Neuronal stem cell (in vitro differentiated cells): Measurements from ENCODE around the gene HS3ST3A1.

Experiments used
- DNase-seq: peaks from one replicate; pipeline ENCODE4 v3.0.0-alpha.2; 2013; ENCODE audit warnings: low spot score
- H2AFZ ChIP-seq: one replicate; pipeline ENCODE4 v1.6.1; 2013; ENCODE audit warnings: mild to moderate bottlenecking, low read length, inconsistent platforms
- H2AK5ac ChIP-seq: 2 replicates; pipeline ENCODE4 v1.6.1; 2013; ENCODE audit warnings: low read depth, mild to moderate bottlenecking, inconsistent platforms, low read length, moderate library complexity, mixed read lengths
- H2BK120ac ChIP-seq: 2 replicates; pipeline ENCODE4 v1.6.1; 2013; ENCODE audit warnings: low read depth, mild to moderate bottlenecking, inconsistent platforms, low read length, moderate library complexity, mixed read lengths
- H2BK12ac ChIP-seq: one replicate; pipeline ENCODE4 v1.6.1; 2013; ENCODE audit warnings: low read length, inconsistent platforms
- H2BK15ac ChIP-seq: 2 replicates; pipeline ENCODE4 v1.6.1; 2013; ENCODE audit warnings: mild to moderate bottlenecking, low read length, inconsistent platforms, mixed read lengths
- H2BK5ac ChIP-seq: one replicate; pipeline ENCODE4 v1.6.1; 2013; ENCODE audit warnings: inconsistent platforms, mild to moderate bottlenecking, low read length, moderate library complexity
- H3K14ac ChIP-seq: one replicate; pipeline ENCODE4 v1.6.1; 2013; ENCODE audit warnings: low read length, inconsistent platforms
- H3K18ac ChIP-seq: 2 replicates; pipeline ENCODE4 v1.6.1; 2013; ENCODE audit warnings: low read length, inconsistent platforms
- H3K23ac ChIP-seq: 2 replicates; pipeline ENCODE4 v1.6.1; 2013; ENCODE audit warnings: low read depth, mild to moderate bottlenecking, mixed read lengths, low read length, inconsistent platforms; ENCODE audit not compliant: poor library complexity
- H3K27ac ChIP-seq: replicated peaks from 3 replicates; pipeline ENCODE4 v1.5.1; 2013; ENCODE audit warnings: low read length, inconsistent platforms
- H3K27me3 ChIP-seq, 3 experiments: 2 replicates each; pipeline ENCODE4 v1.6.1; 2013; ENCODE audit warnings: low read length in 3 of 3, mild to moderate bottlenecking in 2 of 3, inconsistent platforms in 1 of 3, low read depth in 1 of 3, mixed read lengths in 1 of 3, moderate library complexity in 1 of 3; ENCODE audit not compliant: control insufficient read depth in 3 of 3, insufficient read depth in 3 of 3
- H3K36me3 ChIP-seq, 2 donors: replicated peaks in 1 of 2; 2 replicates each; pipeline ENCODE4 v1.6.1; 2013; ENCODE audit warnings: low read length in 2 of 2; ENCODE audit not compliant: control insufficient read depth in 2 of 2, insufficient read depth in 2 of 2
- H3K4ac ChIP-seq: 2 replicates; pipeline ENCODE4 v1.6.1; 2013; ENCODE audit warnings: inconsistent platforms, mild to moderate bottlenecking, low read length, moderate library complexity
- H3K4me1 ChIP-seq, 2 donors: 1 replicate in 1 of 2; 2 replicates in 1 of 2; pipeline ENCODE4 v1.6.1; 2013; ENCODE audit warnings: low read length in 2 of 2, low read depth in 1 of 2; ENCODE audit not compliant: control insufficient read depth in 2 of 2, insufficient read depth in 1 of 2
- H3K4me2 ChIP-seq: one replicate; pipeline ENCODE4 v1.6.1; 2013; ENCODE audit warnings: mild to moderate bottlenecking, low read length, inconsistent platforms; ENCODE audit not compliant: insufficient read depth, poor library complexity, severe bottlenecking
- H3K4me3 ChIP-seq, 2 donors: 2 replicates each; pipeline ENCODE4 v1.5.1; 2013; ENCODE audit warnings: low read length in 2 of 2, mild to moderate bottlenecking in 2 of 2, inconsistent platforms in 1 of 2, moderate library complexity in 1 of 2
- H3K79me1 ChIP-seq: one replicate; pipeline ENCODE4 v1.6.1; 2013; ENCODE audit warnings: low read depth, mild to moderate bottlenecking, inconsistent platforms, low read length, moderate library complexity
- H3K9ac ChIP-seq: one replicate; pipeline ENCODE4 v1.6.1; 2013; ENCODE audit warnings: mild to moderate bottlenecking, low read depth, low read length, inconsistent platforms; ENCODE audit not compliant: poor library complexity
- H3K9me3 ChIP-seq, 2 donors: replicated peaks in 1 of 2; 2 replicates each; pipeline versions ENCODE3 to v1.6.1; 2013; ENCODE audit warnings: low read length in 2 of 2, mild to moderate bottlenecking in 2 of 2, inconsistent platforms in 1 of 2, low read depth in 1 of 2, mixed read lengths in 1 of 2, moderate library complexity in 1 of 2; ENCODE audit not compliant: control insufficient read depth in 2 of 2, insufficient read depth in 1 of 2
- H4K8ac ChIP-seq: one replicate; pipeline ENCODE4 v1.6.1; 2013; ENCODE audit warnings: low read depth, mild to moderate bottlenecking, inconsistent platforms, low read length, moderate library complexity
- H4K91ac ChIP-seq: one replicate; pipeline ENCODE4 v1.6.1; 2013; ENCODE audit warnings: low read length, low read depth, mild to moderate bottlenecking, inconsistent platforms; ENCODE audit not compliant: poor library complexity
- WGBS, 2 donors: extraction: QIAGEN DNeasy Blood & Tissue Kit; methylation state at CpG; one replicate each; pipeline ENCODE4 v1.1.7; 2013; ENCODE audit warnings: missing lambda C conversion rate in 2 of 2, mixed read lengths in 1 of 2; ENCODE audit not compliant: insufficient read length in 2 of 2, insufficient replicate concordance in 1 of 2; ENCODE audit errors: extremely low coverage in 2 of 2; 5-methylcytosine and 5-hydroxymethylcytosine counted together

Gene HS3ST3A1

GRCh38 chr17:13587487-13588338 is 14.0 kb downstream of the HS3ST3A1 start:
- Histone ChIP-seq H2BK120ac (no peak overlapping the region), H3K36me3 (peaks cover 0 to 36% of the 10 kb centered on the region in 2 donors), H2BK12ac (no peak overlapping the region), H3K14ac (no peak overlapping the region), H4K91ac (no peak overlapping the region), H3K79me1 (no peaks in the 10 kb centered on the region), H3K9ac (no peak overlapping the region), H2AFZ (no peak overlapping the region), H3K9me3 (peaks cover 0 to 20% of the 10 kb centered on the region in 2 donors), H3K27ac (no peak overlapping the region), H3K18ac (no peak overlapping the region), H3K4me2 (no peak overlapping the region), H3K27me3 (no peaks in the 10 kb centered on the region), H3K4me3 (no peak overlapping the region), H3K4me1 (peaks cover 0 to 2% of the 10 kb centered on the region in 2 donors), H4K8ac (no peak overlapping the region), H2AK5ac (no peak overlapping the region), H3K4ac (no peak overlapping the region), H3K23ac (no peak overlapping the region), H2BK5ac (no peak overlapping the region), H2BK15ac (no peak overlapping the region)
- WGBS, 2 donors, result no CpG with 5 or more reads among the region's 4 CpGs
- DNase-seq, result no peak

GRCh38 chr17:13584701-13585080 is 17.0 kb downstream of the HS3ST3A1 start:
- WGBS, 2 donors, result no CpG with 5 or more reads among the region's 3 CpGs
- Histone ChIP-seq H2AFZ (no peak overlapping the region), H3K18ac (no peak overlapping the region), H3K4ac (no peak overlapping the region), H3K4me1 (peaks cover 0 to 2% of the 10 kb centered on the region in 2 donors), H4K8ac (no peak overlapping the region), H3K36me3 (peaks cover 0 to 22% of the 10 kb centered on the region in 2 donors), H2AK5ac (no peak overlapping the region), H3K79me1 (no peaks in the 10 kb centered on the region), H3K27ac (no peak overlapping the region), H3K27me3 (no peaks in the 10 kb centered on the region), H2BK5ac (no peak overlapping the region), H3K4me3 (no peak overlapping the region), H3K9me3 (peaks cover 0 to 20% of the 10 kb centered on the region in 2 donors), H3K9ac (no peak overlapping the region), H2BK12ac (no peak overlapping the region), H4K91ac (no peak overlapping the region), H2BK120ac (no peak overlapping the region), H3K14ac (no peak overlapping the region), H2BK15ac (no peak overlapping the region), H3K4me2 (no peak overlapping the region), H3K23ac (no peak overlapping the region)
- DNase-seq, result no peak

GRCh38 chr17:13583996-13584700 is 17.6 kb downstream of the HS3ST3A1 start:
- H3K18ac ChIP-seq, result no peak overlapping the region
- no peak overlapping the region for H2BK12ac ChIP-seq
- no peak overlapping the region for H2BK15ac ChIP-seq
- H2BK120ac ChIP-seq, result no peak overlapping the region
- no peak overlapping the region for H3K23ac ChIP-seq
- H2AFZ ChIP-seq, result no peak overlapping the region
- H3K4me3 ChIP-seq, result no peak overlapping the region
- no peak overlapping the region for H3K27ac ChIP-seq
- H3K9me3 ChIP-seq, result peaks cover 0 to 19% of the 10 kb centered on the region in 2 donors
- no peak overlapping the region for H3K9ac ChIP-seq
- no CpG with 5 or more reads among the region's 3 CpGs for WGBS, 2 donors
- no peak overlapping the region for H2AK5ac ChIP-seq
- H3K4ac ChIP-seq, result no peak overlapping the region
- no peaks in the 10 kb centered on the region for H3K4me1 ChIP-seq
- no peak overlapping the region for H2BK5ac ChIP-seq
- no peak overlapping the region for H3K4me2 ChIP-seq
- H3K14ac ChIP-seq, result no peak overlapping the region
- no peaks in the 10 kb centered on the region for H3K27me3 ChIP-seq
- no peaks in the 10 kb centered on the region for H3K79me1 ChIP-seq
- no peak overlapping the region for H4K91ac ChIP-seq
- no peak for DNase-seq
- H4K8ac ChIP-seq, result no peak overlapping the region
- H3K36me3 ChIP-seq, result peaks cover 0 to 17% of the 10 kb centered on the region in 2 donors
